Measurements from ENCODE around the gene ARL5A.

ARL5A gene

GRCh38 chr2:151766437-151767153 is 61.6 kb downstream of the ARL5A start:
- no peak for DNase-seq (ENCODE audit: low spot score)

DNA sequence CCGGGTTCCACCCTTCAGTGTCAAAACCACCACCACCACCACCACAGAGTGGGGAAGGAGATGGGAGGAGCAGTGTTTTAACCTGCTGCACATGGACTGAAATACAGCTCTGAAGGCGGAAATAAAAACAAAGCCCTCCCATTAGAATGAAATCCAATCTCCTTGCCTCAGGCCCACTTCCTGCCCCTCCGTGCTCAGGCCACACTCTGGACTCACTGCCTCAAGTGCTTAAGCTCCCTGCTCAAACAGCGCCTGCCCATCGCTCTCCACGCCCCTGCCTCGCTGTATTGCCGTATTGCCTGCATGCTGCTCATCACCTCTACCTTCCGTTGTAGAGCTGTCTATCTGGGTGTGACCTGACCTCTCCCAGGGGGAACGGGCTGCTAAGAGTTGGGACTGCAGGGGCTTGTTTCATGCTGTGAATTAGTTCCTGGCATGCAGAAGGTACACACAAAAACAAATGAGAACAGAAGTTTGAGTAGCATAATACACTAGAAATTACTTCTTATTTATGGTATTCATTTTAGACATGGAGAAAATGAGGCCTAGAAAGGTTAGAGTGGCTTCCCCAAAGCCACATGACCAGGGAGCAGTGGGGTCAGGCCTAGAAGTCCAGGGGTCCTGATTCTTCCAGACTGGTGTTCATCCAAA is 62.3 kb downstream of the ARL5A start:
- no peak for DNase-seq (ENCODE audit: low spot score)

DNA sequence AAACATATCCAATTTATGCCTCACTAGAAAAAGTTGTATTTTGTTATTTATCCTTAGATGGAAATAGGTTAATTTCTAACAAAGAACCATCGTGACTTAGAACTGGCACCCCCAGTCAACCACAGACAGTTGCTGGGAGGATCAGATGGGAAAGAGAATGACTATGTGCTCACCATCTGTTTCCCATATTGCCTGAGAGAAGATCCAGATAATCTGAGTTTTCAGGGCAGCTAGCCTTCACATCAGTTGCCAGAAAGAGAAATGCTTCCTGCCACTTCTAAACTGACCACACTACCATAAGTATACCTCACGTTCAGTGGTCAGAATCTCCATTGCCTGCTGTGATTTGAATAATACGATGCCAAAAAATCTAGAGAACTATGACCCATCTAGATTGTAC is 65.5 kb downstream of the ARL5A start:
- DNase-seq (ENCODE audit: low spot score) = no peak

DNA sequence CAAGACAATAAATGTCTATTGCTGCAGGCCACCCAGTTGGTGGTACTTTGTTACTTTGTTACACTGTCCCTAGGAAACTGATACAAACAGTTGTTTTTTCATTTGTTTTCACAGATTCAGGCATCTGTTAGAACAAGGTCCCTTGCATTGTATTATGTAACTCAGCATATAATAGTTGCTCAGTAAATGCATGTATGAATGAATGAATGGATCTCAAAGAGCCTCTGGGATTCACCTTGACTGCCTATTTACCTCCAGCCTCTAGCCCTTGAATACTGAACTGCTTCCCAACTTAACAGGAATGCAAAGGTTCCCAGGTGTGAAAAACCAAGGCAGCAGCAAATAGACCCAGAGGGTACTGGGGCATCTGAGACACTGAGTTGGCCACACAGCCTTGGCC is 66.5 kb downstream of the ARL5A start:
- DNase-seq (ENCODE audit: low spot score) = no peak

GRCh38 chr2:151761193-151761592 is 67.0 kb downstream of the ARL5A start:
- no peak for DNase-seq (ENCODE audit: low spot score)

DNA sequence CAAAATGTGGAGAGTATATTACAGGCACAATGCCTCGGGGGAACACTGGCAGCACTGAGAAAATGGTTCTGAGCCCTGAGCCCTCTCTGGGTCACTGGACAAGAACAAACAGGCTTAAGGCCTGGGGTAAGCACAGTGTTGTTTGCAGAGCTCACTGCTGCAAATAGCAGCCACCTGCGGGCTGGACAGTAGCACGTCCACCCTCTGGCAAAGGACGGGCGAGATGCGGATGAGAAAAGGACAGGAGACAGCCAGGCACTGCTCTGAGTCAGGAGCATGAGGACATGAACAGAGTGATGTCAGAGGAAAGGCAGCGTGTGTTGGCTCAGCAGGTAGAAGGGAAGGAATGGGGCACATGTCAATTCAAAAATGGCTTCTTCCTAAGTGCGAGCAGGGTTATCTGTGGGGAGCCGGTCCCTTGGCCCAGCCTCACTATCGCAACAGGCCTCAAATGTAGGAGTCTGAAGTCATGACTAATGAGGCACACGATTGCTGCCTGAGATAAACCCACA is 68.0 kb downstream of the ARL5A start:
- no peak for DNase-seq (ENCODE audit: low spot score)

- no peak for DNase-seq (ENCODE audit: low spot score)
These were observed 69.5 kb downstream of the ARL5A start for GRCh38 chr2:151758744-151759143.

DNA sequence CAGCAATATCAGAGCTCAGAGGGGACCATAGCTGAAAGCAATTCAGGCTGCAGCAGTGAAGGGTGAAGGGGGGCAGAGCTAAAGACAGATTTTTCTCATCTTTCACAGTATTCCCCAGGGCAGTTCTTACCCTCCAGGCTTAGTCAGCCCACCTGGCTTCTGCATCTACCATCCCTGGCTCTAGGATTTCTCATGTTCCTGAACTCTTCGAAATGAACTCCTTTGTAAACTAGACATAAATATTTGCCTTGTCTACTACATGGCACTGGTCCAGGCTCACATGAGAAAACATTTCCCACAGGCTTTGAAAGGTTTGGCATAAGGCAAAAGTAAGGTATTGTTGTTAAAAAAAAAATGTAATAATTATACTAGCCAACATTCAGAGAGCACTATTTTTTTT is 70.4 kb downstream of the ARL5A start:
- no peak for DNase-seq (ENCODE audit: low spot score)

GRCh38 chr2:151756820-151757219 is 71.4 kb downstream of the ARL5A start:
- no peak for DNase-seq (ENCODE audit: low spot score)

DNA sequence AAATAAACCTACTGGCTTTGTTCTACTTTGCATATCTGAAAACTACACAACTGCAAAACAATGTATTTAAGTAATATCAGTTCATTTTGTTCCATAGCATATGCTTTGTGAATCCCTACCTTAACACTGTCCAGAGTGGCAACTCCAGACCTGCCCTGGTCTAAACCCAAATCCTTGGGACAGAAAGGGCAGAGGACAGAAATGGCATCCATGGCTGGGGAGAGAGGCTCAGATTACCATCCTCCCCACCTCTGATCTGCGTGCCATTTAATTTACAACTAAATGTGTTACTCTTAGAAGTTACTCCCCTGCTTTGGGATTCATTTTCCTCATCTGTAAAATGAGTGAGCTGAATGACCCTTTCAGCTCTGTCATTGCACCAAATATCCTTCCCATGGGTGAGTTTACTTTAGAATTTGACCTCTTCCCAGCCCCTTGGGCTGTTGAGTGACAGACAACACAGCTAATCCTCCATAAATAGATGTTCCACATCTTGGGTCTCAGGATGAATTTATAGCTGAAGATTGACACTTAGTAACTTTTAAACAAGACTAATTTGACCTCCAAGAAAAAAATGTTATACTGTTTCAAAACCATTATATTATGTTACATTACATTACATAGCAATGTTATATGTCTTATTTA is 73.8 kb downstream of the ARL5A start:
- no peak for DNase-seq (ENCODE audit: low spot score)

DNA sequence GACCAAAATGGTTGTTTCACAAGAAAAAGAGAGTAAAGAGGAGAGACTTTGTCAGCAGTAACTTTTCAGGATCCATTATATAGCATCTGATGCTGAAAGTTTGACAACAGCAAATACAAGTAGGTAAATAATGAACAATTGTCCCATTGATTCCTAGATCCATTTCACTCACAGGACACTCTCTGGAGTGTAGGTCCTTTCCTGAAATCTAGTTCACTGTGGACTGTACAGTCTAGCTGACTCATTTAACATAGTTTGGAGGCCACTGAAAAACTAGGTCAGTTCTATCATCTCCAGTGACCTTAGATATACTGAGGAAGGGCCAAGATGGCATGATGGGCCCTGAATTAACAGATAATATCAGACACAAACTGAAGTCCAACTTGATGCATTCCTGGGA is 74.7 kb downstream of the ARL5A start:
- no peak for DNase-seq (ENCODE audit: low spot score)
